ENCODE results near the gene LCN15. TPM values are rescaled to one million over a fixed set of nuclear protein-coding genes. Genes with fewer than 3 reads are reported as not detected.
A peak's percentile ranks its signal among the peaks of the same experiment; 100 is the strongest.
"Not testable (repeated sequence)": the region's sequence is repeated elsewhere in the genome, so short reads cannot be mapped to it uniquely, and the experiment has no call there.

Gene LCN15
- total and polyA plus RNA-seq, 8 donors = not detected

DNA sequence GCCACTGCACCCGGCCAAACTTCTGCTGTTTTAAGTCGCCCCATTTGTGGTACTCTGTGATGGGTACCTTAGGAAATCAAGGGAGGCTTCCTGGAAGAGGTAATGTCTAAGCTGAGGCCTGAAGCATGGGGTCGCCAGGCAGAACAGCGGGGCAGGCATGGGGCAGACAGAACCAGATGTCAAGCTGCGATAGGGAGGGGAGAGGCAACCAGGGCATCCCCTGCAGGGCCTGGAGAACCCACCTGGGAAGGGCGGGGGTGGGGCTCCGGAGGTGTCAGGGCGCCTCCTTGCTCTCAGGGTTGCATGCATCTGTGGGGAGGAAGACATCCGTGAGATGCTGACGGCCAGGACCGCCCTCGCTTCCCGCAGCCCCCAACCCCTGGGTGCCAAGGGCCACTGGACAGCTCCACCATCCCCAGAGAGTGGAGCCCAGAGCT lies 2.8 kb downstream of the LCN15 start:
- no peak overlapping the region for H3K4me3 ChIP-seq
- intact Hi-C loops (cut with DNase I; ENCODE audit: low total_unique reads) = no loop called here
- no peaks in the 10 kb centered on the region for H3K36me3 ChIP-seq
- H3K27me3 ChIP-seq = peaks cover 0 to 69% (median 12%) of the 10 kb centered on the region in 3 donors
- peaks cover 0 to 16% (median 14%) of the 10 kb centered on the region in 4 donors for H3K4me1 ChIP-seq
- TF ChIP-seq EP300 (IDR thresholded peaks at IDR 0.05) (no peak), POLR2AphosphoS5 (IDR thresholded peaks at IDR 0.05) (no peak)
- TF ChIP-seq, protein P1, sequence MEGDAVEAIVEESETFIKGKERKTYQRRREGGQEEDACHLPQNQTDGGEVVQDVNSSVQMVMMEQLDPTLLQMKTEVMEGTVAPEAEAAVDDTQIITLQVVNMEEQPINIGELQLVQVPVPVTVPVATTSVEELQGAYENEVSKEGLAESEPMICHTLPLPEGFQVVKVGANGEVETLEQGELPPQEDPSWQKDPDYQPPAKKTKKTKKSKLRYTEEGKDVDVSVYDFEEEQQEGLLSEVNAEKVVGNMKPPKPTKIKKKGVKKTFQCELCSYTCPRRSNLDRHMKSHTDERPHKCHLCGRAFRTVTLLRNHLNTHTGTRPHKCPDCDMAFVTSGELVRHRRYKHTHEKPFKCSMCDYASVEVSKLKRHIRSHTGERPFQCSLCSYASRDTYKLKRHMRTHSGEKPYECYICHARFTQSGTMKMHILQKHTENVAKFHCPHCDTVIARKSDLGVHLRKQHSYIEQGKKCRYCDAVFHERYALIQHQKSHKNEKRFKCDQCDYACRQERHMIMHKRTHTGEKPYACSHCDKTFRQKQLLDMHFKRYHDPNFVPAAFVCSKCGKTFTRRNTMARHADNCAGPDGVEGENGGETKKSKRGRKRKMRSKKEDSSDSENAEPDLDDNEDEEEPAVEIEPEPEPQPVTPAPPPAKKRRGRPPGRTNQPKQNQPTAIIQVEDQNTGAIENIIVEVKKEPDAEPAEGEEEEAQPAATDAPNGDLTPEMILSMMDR (IDR thresholded peaks at IDR 0.05) = no peak
- 80 to 90% (median 85%) methylated on average over 9 to 13 of the region's 13 CpGs for WGBS, 5 donors
- H3K9me3 ChIP-seq = no peaks in the 10 kb centered on the region
- no peak overlapping the region for H3K27ac ChIP-seq
- DNase-seq = no peak

- intact Hi-C loops (cut with DNase I; ENCODE audit: low total_unique reads); H3K4me3 ChIP-seq; H3K9me3 ChIP-seq; H3K36me3 ChIP-seq; H3K27ac ChIP-seq: not testable (repeated sequence)
- Histone ChIP-seq H3K4me1 (peaks cover 0 to 16% (median 12%) of the 10 kb centered on the region in 4 donors), H3K27me3 (peaks cover 0 to 69% (median 12%) of the 10 kb centered on the region in 3 donors)
- DNase-seq = peak; percentile 54 to 78
- TF ChIP-seq, protein P1 (IDR thresholded peaks at IDR 0.05) = peak in 3 of 7 experiments; percentile 15 to 35 (median 15)
- WGBS, 5 donors = 39 to 45% (median 41%) methylated on average over 21 to 22 of the region's 22 CpGs
These were observed 3.3 kb downstream of the LCN15 start for GRCh38 chr9:136760834-136761544.

- no peak overlapping the region for H3K4me3 ChIP-seq
- peaks cover 0 to 11% (median 0%) of the 10 kb centered on the region in 4 donors for H3K9me3 ChIP-seq
- H3K27ac ChIP-seq = no peak overlapping the region
- TF ChIP-seq POLR2AphosphoS5 (IDR thresholded peaks at IDR 0.05) = no peak
- DNase-seq = no peak
- WGBS, 5 donors = 56 to 74% (median 72%) methylated on average over 5 to 25 of the region's 25 CpGs
- peaks cover 0 to 16% (median 12%) of the 10 kb centered on the region in 4 donors for H3K4me1 ChIP-seq
- intact Hi-C loops (cut with DNase I; ENCODE audit: low total_unique reads) = no loop called here
- no peaks in the 10 kb centered on the region for H3K36me3 ChIP-seq
- peaks cover 0 to 66% (median 12%) of the 10 kb centered on the region in 3 donors for H3K27me3 ChIP-seq
These were observed 3.9 kb downstream of the LCN15 start for GRCh38 chr9:136760424-136760823.

DNA sequence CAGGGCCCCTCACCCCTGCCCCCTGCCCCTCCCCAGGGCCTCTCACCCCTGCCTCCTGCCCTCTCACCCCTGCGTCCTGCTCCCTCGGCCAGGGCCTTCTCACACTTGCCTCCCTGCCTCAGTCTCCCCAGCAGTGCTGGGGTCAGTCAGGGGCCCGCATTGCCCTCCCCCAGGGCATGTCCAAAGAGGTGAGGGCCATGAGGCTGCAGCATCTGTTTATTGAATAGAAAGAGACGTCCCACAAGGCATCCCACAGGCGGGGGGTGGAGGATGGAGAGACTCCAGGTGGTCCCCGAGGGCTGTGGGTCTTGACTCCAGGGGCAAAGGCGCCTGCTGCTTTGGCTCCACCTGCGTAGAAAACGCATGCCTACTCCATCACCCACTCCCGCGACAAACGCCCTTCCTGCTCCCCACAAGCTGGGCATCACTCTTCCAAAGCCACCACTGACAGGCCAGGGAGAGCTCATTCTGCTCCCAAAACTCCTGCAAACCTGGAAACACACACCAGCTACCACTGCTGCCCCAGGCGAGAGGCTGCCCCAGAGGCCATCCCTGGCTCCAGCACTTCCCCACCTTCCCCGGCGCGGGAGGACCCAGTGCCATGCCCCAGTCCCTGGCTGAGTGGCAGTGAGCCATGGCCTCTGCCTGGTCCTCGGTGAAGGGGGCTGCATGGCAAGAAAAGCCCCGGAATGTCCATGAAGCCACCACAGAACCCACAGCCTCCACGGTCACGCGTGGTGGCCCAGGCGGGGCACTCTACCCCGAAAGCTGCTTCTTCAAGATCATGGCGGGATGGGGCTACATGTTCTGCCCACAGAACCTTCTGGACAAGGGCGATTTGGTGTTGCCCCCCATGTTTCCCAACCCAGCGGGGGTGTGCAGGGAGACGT lies 4.6 kb downstream of the LCN15 start:
- 77 to 85% (median 84%) methylated on average over 15 to 27 of the region's 27 CpGs for WGBS, 5 donors
- intact Hi-C loops (cut with DNase I; ENCODE audit: low total_unique reads) = no loop called here

More for the DNA sequence above, 4.6 kb downstream of the LCN15 start:
- Histone ChIP-seq H3K4me3 (no peak overlapping the region), H3K27me3 (peaks cover 0 to 58% (median 12%) of the 10 kb centered on the region in 3 donors), H3K27ac (no peak overlapping the region), H3K9me3 (peaks cover 0 to 11% (median 0%) of the 10 kb centered on the region in 4 donors), H3K4me1 (peaks cover 0 to 16% (median 12%) of the 10 kb centered on the region in 4 donors), H3K36me3 (no peaks in the 10 kb centered on the region)
- DNase-seq = no peak
- TF ChIP-seq, protein P1 (IDR thresholded peaks at IDR 0.05) = no peak
- no peak for TF ChIP-seq EP300 (IDR thresholded peaks at IDR 0.05)
- no peak for TF ChIP-seq POLR2AphosphoS5 (IDR thresholded peaks at IDR 0.05)
- no peak for TF ChIP-seq POLR2A (IDR thresholded peaks at IDR 0.05)

Measured in stomach (tissue), 9 donors.